Duodenal mucosa (tissue), 2 donors: ENCODE measurements around the gene AGK.

Source experiments
- H3K27ac ChIP-seq: one replicate; pipeline ENCODE4 v1.7.0; 2013; ENCODE audit warnings: low read depth, low read length
- H3K27me3 ChIP-seq, 2 donors: one replicate each; pipeline ENCODE4 v1.7.0; 2013; ENCODE audit warnings: low read length in 2 of 2, control low read depth in 1 of 2; ENCODE audit not compliant: insufficient read depth in 2 of 2, control insufficient read depth in 1 of 2
- H3K36me3 ChIP-seq, 2 donors: one replicate each; pipeline ENCODE4 v1.7.0; 2013; ENCODE audit warnings: low read length in 2 of 2, control low read depth in 1 of 2; ENCODE audit not compliant: insufficient read depth in 2 of 2, control insufficient read depth in 1 of 2
- H3K4me1 ChIP-seq, 2 donors: one replicate each; pipeline ENCODE4 v1.7.0; 2013; ENCODE audit warnings: low read length in 2 of 2, control low read depth in 1 of 2; ENCODE audit not compliant: insufficient read depth in 2 of 2, control insufficient read depth in 1 of 2
- H3K4me3 ChIP-seq, 2 donors: one replicate each; pipeline ENCODE4 v1.7.0; 2013; ENCODE audit warnings: low read length in 2 of 2, low read depth in 1 of 2
- H3K9ac ChIP-seq, 2 donors: one replicate each; pipeline ENCODE4 v1.7.0; 2013; ENCODE audit warnings: low read length in 2 of 2, low read depth in 1 of 2
- H3K9me3 ChIP-seq, 2 donors: one replicate each; pipeline ENCODE4 v1.7.0; 2013; ENCODE audit warnings: low read length in 2 of 2, control low read depth in 1 of 2; ENCODE audit not compliant: control insufficient read depth in 1 of 2

Gene AGK

DNA sequence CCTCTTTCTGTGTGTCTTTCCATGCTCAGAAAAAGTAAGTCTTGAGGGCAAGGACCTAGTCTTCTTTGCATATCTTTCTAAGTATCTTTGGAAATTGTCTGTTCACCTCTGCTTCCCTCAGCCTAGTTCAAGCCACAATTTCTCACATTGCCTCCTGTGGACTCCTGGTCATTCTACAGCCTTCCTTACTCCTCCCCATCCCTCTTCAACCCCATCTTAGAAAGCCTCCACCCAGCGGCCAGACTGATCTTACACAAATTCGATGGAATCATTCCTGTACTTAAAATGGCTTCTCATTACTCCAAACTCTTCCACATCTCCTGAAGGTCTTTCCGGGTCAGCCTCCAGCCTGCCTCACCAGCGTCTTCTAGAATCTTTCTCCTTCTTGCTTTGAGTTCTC, 24.1 kb upstream of the AGK start:
- Histone ChIP-seq H3K27ac (no peak overlapping the region), H3K36me3 (no peaks in the 10 kb centered on the region), H3K27me3 (peaks cover 2 to 8% of the 10 kb centered on the region in 2 donors), H3K9me3 (no peaks in the 10 kb centered on the region), H3K4me3 (no peak overlapping the region), H3K4me1 (no peaks in the 10 kb centered on the region), H3K9ac (no peak overlapping the region)

DNA sequence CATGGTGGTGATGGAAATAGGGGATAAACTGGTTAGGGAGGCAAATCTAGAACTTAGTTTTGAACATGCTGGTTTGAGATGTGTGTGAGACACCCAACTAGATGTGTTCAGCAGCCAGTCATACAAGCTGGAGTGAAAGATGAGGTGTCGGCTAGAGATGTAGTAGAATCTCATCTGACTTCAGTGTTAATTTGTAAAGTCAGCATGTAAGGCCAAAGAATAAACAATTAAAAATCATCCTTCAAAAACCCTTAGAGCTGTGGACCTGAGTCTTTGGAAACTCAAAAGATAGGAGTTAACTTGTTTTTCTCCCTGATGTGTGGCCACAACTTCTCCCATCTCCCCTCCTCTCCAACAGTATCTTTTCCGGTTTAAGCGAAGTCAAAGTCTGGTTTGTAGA, 22.8 kb upstream of the AGK start:
- no peak overlapping the region for H3K4me3 ChIP-seq
- no peaks in the 10 kb centered on the region for H3K4me1 ChIP-seq
- H3K36me3 ChIP-seq = no peaks in the 10 kb centered on the region
- H3K27me3 ChIP-seq = peaks cover 2 to 8% of the 10 kb centered on the region in 2 donors
- H3K9ac ChIP-seq = no peak overlapping the region
- H3K27ac ChIP-seq = no peak overlapping the region
- H3K9me3 ChIP-seq = no peaks in the 10 kb centered on the region

- no peak overlapping the region for H3K9ac ChIP-seq
- H3K36me3 ChIP-seq = no peaks in the 10 kb centered on the region
- peaks cover 2 to 6% of the 10 kb centered on the region in 2 donors for H3K27me3 ChIP-seq
- H3K4me3 ChIP-seq = no peak overlapping the region
- no peaks in the 10 kb centered on the region for H3K4me1 ChIP-seq
- no peaks in the 10 kb centered on the region for H3K9me3 ChIP-seq
- H3K27ac ChIP-seq = no peak overlapping the region
Measured at GRCh38 chr7:141533149-141533949, 17.9 kb upstream of the AGK start.

GRCh38 chr7:141534757-141535737, 16.2 kb upstream of the AGK start:
- H3K27me3 ChIP-seq = peaks cover 2 to 6% of the 10 kb centered on the region in 2 donors
- H3K4me1 ChIP-seq = no peaks in the 10 kb centered on the region
- no peak overlapping the region for H3K4me3 ChIP-seq
- H3K9ac ChIP-seq = no peak overlapping the region
- no peaks in the 10 kb centered on the region for H3K9me3 ChIP-seq
- H3K27ac ChIP-seq = no peak overlapping the region
- no peaks in the 10 kb centered on the region for H3K36me3 ChIP-seq

GRCh38 chr7:141537906-141538305, 13.3 kb upstream of the AGK start:
- Histone ChIP-seq H3K27ac (no peak overlapping the region), H3K36me3 (no peaks in the 10 kb centered on the region), H3K27me3 (peaks cover 3 to 8% of the 10 kb centered on the region in 2 donors), H3K4me3 (no peak overlapping the region), H3K9me3 (no peaks in the 10 kb centered on the region), H3K4me1 (no peaks in the 10 kb centered on the region), H3K9ac (no peak overlapping the region)

- H3K9ac ChIP-seq = no peak overlapping the region
- H3K4me1 ChIP-seq = no peaks in the 10 kb centered on the region
- no peaks in the 10 kb centered on the region for H3K9me3 ChIP-seq
- H3K4me3 ChIP-seq = no peak overlapping the region
- no peak overlapping the region for H3K27ac ChIP-seq
- peaks cover 3% of the 10 kb centered on the region in 2 donors for H3K27me3 ChIP-seq
- no peaks in the 10 kb centered on the region for H3K36me3 ChIP-seq
Measured at GRCh38 chr7:141541375-141541774, 9.8 kb upstream of the AGK start.

GRCh38 chr7:141544831-141545230, 6.4 kb upstream of the AGK start:
- no peak overlapping the region for H3K9ac ChIP-seq
- no peak overlapping the region for H3K27ac ChIP-seq
- H3K27me3 ChIP-seq = peaks cover 3% of the 10 kb centered on the region in 2 donors
- H3K9me3 ChIP-seq = no peaks in the 10 kb centered on the region
- no peaks in the 10 kb centered on the region for H3K4me1 ChIP-seq
- H3K4me3 ChIP-seq = no peak overlapping the region
- no peaks in the 10 kb centered on the region for H3K36me3 ChIP-seq

DNA sequence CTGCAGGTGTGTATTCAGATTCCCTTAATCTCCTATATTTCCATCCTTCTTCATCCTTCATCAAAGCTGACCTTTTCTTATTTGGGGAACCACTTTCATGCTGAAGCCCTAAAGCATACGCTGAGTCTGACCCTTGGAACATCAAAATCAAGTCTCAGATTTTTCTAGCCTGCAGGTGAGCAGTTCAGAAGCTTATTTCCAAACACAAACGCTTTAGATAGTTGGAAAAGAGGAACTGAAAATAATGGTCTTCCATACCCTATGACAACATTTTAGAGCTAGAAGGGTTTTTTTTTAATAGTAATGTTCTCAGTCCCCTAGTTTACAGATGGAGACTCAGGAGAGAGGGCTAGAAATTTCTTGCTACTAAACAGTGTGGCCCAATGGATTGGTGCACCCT, 1.6 kb upstream of the AGK start:
- Histone ChIP-seq H3K4me1 (peaks cover 9 to 16% of the 10 kb centered on the region in 2 donors), H3K9me3 (no peaks in the 10 kb centered on the region), H3K27me3 (no peaks in the 10 kb centered on the region), H3K36me3 (no peaks in the 10 kb centered on the region), H3K27ac (no peak overlapping the region), H3K4me3 (no peak overlapping the region), H3K9ac (no peak overlapping the region)

- peaks cover 0 to under 1% of the 10 kb centered on the region in 2 donors for H3K36me3 ChIP-seq
- H3K9ac ChIP-seq = peak overlapping the region; percentile 13 to 79
- H3K27ac ChIP-seq = no peak overlapping the region
- H3K9me3 ChIP-seq = no peaks in the 10 kb centered on the region
- H3K4me3 ChIP-seq = peak overlapping the region; percentile 85 to 94
- H3K27me3 ChIP-seq = no peaks in the 10 kb centered on the region
- H3K4me1 ChIP-seq = peaks cover 9 to 16% of the 10 kb centered on the region in 2 donors
Measured at GRCh38 chr7:141550386-141551093, 670 bp upstream of the AGK start.
